GM06990 (cell line): ENCODE results near the gene VAV2.
"Not testable (repeated sequence)": the region's sequence is repeated elsewhere in the genome, so short reads cannot be mapped to it uniquely, and the experiment has no call there.

Experiments
- DNase-seq: peaks from one replicate; pipeline ENCODE4 v3.0.0-alpha.2; 2011; ENCODE audit not compliant: insufficient read length; ENCODE audit errors: extremely low read depth
- H3K27me3 ChIP-seq: replicated peaks from 2 replicates; pipeline ENCODE4 v1.6.0; 2011; ENCODE audit warnings: low read length; ENCODE audit not compliant: control insufficient read depth, insufficient read depth
- H3K36me3 ChIP-seq: 2 replicates; pipeline ENCODE4 v1.5.1; 2011; ENCODE audit warnings: low read length; ENCODE audit not compliant: control insufficient read depth, insufficient read depth
- H3K4me3 ChIP-seq: replicated peaks from 2 replicates; pipeline ENCODE4 v1.5.1; 2011; ENCODE audit warnings: low read depth, mild to moderate bottlenecking, control low read depth, low read length
- TF ChIP-seq, protein P1 (sequence below): IDR thresholded peaks from 2 replicates; pipeline ENCODE4 v1.5.1; 2011; ENCODE audit warnings: low read length, control low read depth, mild to moderate bottlenecking, inconsistent platforms; ENCODE audit not compliant: insufficient read depth, poor library complexity, severe bottlenecking

The VAV2 gene

DNA sequence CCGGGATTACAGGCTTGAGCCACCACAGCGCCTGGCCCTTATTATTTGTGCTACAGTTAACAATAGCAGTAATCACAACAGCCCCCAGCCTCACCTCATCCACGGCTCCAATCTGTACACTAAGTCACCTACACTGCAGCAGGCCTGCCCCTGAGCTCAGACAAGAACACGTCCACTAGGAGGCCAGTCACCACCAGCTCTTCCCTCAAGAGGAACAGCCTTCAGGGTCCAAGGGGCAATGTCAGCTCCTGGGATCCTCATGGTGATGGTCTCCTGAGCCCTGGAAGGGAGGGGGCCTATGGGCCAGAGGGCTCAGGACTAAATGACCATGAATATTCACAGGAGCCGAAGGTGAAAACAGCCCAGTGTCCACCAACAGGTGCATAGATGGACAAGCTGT, 67.7 kb downstream of the VAV2 start:
- DNase-seq: no peak
- TF ChIP-seq, protein P1, sequence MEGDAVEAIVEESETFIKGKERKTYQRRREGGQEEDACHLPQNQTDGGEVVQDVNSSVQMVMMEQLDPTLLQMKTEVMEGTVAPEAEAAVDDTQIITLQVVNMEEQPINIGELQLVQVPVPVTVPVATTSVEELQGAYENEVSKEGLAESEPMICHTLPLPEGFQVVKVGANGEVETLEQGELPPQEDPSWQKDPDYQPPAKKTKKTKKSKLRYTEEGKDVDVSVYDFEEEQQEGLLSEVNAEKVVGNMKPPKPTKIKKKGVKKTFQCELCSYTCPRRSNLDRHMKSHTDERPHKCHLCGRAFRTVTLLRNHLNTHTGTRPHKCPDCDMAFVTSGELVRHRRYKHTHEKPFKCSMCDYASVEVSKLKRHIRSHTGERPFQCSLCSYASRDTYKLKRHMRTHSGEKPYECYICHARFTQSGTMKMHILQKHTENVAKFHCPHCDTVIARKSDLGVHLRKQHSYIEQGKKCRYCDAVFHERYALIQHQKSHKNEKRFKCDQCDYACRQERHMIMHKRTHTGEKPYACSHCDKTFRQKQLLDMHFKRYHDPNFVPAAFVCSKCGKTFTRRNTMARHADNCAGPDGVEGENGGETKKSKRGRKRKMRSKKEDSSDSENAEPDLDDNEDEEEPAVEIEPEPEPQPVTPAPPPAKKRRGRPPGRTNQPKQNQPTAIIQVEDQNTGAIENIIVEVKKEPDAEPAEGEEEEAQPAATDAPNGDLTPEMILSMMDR: no peak
- H3K27me3 ChIP-seq: no peaks in the 10 kb centered on the region
- peaks cover 7% of the 10 kb centered on the region for H3K36me3 ChIP-seq
- H3K4me3 ChIP-seq: no peak overlapping the region

GRCh38 chr9:133923608-133924007, 68.5 kb downstream of the VAV2 start:
- not testable (repeated sequence) for DNase-seq, H3K27me3 ChIP-seq, H3K36me3 ChIP-seq, H3K4me3 ChIP-seq

DNA sequence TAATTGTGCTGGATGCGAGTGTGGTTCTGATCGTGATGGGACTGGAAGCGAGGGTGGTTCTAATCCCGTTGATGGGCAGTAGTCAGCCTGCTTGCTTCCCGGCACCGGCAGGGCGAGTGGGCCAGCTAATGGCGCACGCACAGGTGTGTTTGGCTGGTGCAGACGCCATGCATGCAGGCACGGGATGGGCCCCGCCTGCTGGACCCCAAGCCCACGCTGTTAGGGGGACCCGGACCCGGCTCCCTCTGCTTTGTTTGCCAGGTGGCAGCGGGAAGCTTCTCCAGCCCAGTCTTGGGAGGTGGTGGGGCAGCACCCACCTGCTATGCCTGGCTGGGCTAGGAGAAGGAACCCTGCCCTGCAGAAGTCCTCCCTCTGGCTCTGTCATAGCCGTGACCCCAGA, 70.3 kb downstream of the VAV2 start:
- no peak overlapping the region for H3K4me3 ChIP-seq
- no peak for DNase-seq

DNA sequence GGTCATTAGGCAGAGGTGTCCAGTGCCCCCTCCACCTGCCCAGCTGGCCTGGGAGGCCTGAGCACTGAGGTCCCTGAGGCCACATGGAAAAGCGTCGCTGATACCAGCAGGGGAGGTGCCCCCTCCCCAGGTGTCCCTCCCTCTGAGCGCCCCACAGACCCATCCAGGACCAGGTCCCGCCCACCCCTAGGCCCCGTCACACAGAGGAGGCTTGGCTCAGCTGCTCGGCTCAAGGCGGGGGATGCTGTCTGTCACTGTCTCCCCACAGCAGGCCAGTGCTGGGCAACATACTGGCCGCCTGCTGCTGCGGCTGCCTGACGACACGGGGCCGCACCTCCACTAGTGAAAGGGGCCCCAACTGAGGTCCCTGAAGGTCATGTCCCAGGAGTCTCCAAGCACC, 71.7 kb downstream of the VAV2 start:
- Histone ChIP-seq H3K27me3 (no peaks in the 10 kb centered on the region), H3K36me3 (peaks cover 5% of the 10 kb centered on the region), H3K4me3 (no peak overlapping the region)
- TF ChIP-seq, protein P1: no peak
- no peak for DNase-seq

More for the DNA sequence above, 70.3 kb downstream of the VAV2 start:
- H3K36me3 ChIP-seq: peaks cover 4% of the 10 kb centered on the region
- no peaks in the 10 kb centered on the region for H3K27me3 ChIP-seq
- TF ChIP-seq, protein P1: no peak

GRCh38 chr9:133919253-133920115, 72.6 kb downstream of the VAV2 start:
- Histone ChIP-seq H3K4me3 (no peak overlapping the region), H3K36me3 (peaks cover 5% of the 10 kb centered on the region), H3K27me3 (no peaks in the 10 kb centered on the region)
- TF ChIP-seq, protein P1: no peak
- DNase-seq: no peak

DNA sequence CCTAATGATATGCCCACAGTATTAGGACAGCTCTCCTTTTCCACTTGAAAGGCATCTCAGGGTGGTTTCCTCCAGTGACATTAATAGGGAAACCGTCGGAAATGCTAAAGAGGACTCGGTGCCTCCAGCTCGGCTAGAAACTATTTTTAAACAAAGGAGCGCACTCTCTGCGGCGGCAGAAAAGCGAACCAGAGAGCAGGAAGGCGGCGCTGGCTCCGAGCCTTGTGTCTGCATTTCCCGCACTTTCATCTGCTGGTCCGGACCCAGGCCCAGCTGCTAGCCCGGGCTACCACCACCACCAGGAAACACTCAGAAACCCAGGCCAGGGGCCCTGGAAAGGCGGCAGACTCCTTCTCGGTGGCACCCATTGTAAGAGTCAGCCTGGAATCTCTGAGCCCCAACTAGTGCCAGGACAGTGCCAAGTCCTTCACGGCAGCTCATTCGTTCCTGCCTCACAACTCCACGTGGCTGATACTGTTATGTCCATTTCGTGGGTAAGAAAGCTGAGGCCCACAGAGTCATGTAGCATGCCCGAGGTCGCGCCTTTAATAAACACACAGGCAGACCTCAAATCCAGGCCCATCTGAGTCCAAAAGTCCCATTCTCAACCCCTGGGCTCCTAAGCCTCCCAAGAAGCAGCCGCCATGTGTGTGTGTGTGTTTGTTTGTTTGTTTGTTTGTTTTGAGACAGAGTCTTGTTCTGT, 73.9 kb downstream of the VAV2 start:
- Histone ChIP-seq H3K36me3 (peaks cover 5% of the 10 kb centered on the region), H3K4me3 (no peak overlapping the region), H3K27me3 (no peaks in the 10 kb centered on the region)
- TF ChIP-seq, protein P1: no peak
- DNase-seq: no peak
